ENCODE measurements around the gene LIMD2.

Gene LIMD2

DNA sequence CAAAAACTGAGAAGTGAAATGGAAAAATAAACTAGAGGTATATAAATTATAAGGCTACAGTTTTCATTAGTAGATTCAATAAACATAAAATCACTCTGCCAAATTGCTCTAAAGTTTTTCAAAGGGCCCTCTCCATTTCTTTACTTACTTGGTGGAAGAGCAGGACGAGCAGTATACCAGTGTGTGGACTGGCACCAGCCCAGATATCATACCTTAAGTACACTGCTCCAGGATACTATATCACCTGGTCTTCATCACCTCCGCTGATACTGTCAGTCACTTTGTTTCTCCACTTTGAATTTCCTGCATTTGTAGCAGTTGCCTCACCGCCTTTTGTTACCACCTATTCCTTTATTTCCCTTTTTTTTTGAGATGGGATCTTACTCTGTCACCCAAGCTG is 40.1 kb downstream of the LIMD2 start:
- no peak for DNase-seq (ENCODE audit: low spot score)
- CTCF ChIA-PET: no interaction called here

DNA sequence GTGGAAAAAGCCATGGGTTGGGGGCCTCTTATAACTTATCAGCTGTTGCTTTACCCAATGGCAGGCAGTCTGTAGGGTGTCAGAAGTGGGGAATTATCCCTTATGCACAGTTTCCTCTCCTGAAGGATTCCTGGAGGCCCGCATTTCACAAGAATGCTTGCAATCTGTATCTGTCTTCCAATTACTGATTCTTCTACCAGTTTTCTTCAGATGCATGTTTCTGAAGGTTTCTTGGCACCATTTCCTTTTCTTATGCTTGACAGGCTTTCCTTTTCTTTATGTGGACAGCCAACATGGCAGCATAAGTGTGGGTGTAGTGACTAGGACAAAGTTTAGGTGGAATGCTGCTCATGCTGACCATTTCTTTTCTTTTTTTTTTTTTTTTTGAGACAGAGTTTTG is 41.6 kb downstream of the LIMD2 start:
- POLR2A ChIA-PET (ENCODE audit: low non-redundant PET): no interaction called here
- TF ChIP-seq, protein P1, sequence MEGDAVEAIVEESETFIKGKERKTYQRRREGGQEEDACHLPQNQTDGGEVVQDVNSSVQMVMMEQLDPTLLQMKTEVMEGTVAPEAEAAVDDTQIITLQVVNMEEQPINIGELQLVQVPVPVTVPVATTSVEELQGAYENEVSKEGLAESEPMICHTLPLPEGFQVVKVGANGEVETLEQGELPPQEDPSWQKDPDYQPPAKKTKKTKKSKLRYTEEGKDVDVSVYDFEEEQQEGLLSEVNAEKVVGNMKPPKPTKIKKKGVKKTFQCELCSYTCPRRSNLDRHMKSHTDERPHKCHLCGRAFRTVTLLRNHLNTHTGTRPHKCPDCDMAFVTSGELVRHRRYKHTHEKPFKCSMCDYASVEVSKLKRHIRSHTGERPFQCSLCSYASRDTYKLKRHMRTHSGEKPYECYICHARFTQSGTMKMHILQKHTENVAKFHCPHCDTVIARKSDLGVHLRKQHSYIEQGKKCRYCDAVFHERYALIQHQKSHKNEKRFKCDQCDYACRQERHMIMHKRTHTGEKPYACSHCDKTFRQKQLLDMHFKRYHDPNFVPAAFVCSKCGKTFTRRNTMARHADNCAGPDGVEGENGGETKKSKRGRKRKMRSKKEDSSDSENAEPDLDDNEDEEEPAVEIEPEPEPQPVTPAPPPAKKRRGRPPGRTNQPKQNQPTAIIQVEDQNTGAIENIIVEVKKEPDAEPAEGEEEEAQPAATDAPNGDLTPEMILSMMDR (conservative IDR thresholded peaks at IDR 0.05; ENCODE audit: low read depth): no peak
- DNase-seq (ENCODE audit: low spot score): no peak
- no peak overlapping the region for H3K27ac ChIP-seq
- CTCF ChIA-PET: interaction anchor here (0.6 kb wide), 1 partner anchor 1442 kb away, joined by 3 read pairs; no protein-coding TSS in a partner anchor

More for the DNA sequence above, 40.1 kb downstream of the LIMD2 start:
- POLR2A ChIA-PET (ENCODE audit: low non-redundant PET): interaction anchor here (0.6 to 0.7 kb wide), 2 partner anchors 78 to 1126 kb away, joined by 4 to 7 read pairs; no protein-coding TSS in a partner anchor
- no peak overlapping the region for H3K27ac ChIP-seq
- TF ChIP-seq, protein P1 (conservative IDR thresholded peaks at IDR 0.05; ENCODE audit: low read depth): no peak

DNA sequence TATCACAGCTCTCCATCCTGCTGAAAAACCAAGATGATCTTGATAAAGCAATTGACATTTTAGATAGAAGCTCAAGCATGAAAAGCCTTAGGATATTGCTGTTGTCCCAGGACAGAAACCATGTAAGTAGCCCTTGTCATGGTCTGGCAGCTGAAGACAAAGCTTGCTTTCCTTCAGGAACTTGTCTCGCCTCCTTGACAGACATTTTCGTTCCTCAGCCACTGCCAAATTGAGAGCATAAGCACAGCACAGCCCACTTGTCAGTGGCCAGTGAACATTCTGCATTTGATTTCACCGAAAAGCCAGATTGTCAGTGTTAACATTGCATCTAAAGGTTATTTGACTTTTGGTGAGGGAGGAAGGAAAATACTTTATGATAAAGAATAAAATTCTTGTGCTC is 42.1 kb downstream of the LIMD2 start:
- CTCF ChIA-PET: no interaction called here
- TF ChIP-seq, protein P1 (conservative IDR thresholded peaks at IDR 0.05; ENCODE audit: low read depth): no peak
- no peak for DNase-seq (ENCODE audit: low spot score)
- POLR2A ChIA-PET (ENCODE audit: low non-redundant PET): no interaction called here
- no peak overlapping the region for H3K27ac ChIP-seq

DNA sequence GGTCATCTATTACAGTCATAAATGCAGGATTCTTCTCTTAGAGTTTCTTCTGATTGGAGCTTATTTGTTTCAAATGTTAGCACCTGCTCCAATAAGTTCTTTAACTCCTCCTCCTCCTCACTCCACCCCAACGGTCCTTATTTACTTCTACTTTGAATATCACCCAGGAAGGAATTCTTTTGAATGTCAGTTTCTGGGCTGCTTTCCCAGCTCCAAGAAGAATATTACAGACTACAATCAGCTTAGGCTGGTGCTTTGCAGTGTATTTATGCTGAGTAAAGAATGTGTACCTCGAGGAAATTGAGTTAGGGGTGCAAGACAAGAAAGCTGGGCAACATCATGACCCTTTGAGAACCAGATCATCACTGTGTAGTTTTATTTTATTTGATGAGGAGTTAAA is 46.9 kb downstream of the LIMD2 start:
- H3K27ac ChIP-seq: no peak overlapping the region
- CTCF ChIA-PET: no interaction called here
- no peak for DNase-seq (ENCODE audit: low spot score)
- TF ChIP-seq, protein P1 (conservative IDR thresholded peaks at IDR 0.05; ENCODE audit: low read depth): no peak
- POLR2A ChIA-PET (ENCODE audit: low non-redundant PET): no interaction called here

DNA sequence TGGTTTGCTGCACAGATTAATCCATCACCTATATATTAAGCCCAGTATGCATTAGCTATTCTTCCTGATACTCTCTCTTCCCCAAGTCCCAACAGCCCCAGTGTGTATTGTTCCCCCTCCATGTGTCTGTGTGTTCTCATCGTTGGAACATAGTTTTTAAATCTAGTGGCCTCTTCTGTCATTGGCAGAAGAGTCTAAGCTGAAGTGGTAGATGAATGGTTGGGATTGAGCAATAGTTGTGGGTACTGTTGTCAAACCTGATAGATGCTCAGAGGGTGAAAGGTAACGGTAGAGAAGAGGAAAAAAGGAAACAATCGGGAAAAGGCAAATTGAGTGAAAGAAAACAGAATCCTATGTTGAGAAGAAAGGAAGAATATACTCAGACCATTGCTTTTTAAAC is 47.8 kb downstream of the LIMD2 start:
- H3K27ac ChIP-seq: no peak overlapping the region
- DNase-seq (ENCODE audit: low spot score): no peak
- CTCF ChIA-PET: no interaction called here
- TF ChIP-seq, protein P1 (conservative IDR thresholded peaks at IDR 0.05; ENCODE audit: low read depth): no peak
- POLR2A ChIA-PET (ENCODE audit: low non-redundant PET): no interaction called here

DNA sequence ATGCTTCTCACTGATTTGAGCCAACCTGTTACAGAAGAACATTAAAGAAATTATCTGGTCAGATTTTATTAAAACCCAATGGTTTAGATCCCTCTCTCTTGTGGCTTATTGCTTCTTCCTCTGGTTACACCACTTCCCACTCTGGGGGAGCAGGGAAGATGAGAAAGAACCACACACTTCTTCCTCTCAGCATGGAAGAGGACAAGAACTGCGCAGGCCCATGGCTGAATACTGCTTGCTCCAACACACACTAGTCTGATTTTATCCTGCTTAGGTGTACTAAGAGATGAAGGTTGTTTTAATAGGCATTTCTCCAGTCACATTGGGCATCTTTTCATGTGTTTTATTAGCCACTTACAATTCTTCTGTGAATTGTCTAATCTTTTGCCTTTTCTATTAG is 50.1 kb downstream of the LIMD2 start:
- TF ChIP-seq, protein P1 (conservative IDR thresholded peaks at IDR 0.05; ENCODE audit: low read depth): no peak
- H3K27ac ChIP-seq: no peak overlapping the region
- no peak for DNase-seq (ENCODE audit: low spot score)
- ChIA-PET POLR2A (ENCODE audit: low non-redundant PET) (no interaction called here), CTCF (no interaction called here)

DNA sequence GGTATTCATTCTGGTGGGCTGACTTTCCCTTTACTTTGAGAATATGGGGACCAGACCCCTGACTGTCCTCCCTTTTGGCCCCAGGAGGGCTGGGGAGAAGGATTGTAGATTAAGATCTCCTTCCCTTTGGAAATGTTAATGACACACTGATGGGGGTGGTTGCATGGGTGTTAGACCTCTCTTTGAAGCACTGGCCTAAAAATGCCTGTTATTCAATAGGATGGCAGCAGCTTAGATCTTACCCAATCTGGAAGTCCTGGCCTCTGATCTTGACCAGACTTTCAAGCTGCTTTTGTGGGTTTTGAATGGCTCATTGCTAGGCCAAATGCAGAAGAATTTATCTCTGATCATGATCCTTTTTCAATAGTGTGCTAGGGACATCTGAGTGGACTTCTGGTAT is 52.0 kb downstream of the LIMD2 start:
- POLR2A ChIA-PET (ENCODE audit: low non-redundant PET): no interaction called here
- H3K27ac ChIP-seq: no peak overlapping the region
- TF ChIP-seq, protein P1 (conservative IDR thresholded peaks at IDR 0.05; ENCODE audit: low read depth): no peak
- no peak for DNase-seq (ENCODE audit: low spot score)
- CTCF ChIA-PET: no interaction called here

Measured in RWPE1 (cell line).